HG02610 (cell line): ENCODE results near the gene SSX4B.
"Not testable (repeated sequence)": the region's sequence is repeated elsewhere in the genome, so short reads cannot be mapped to it uniquely, and the experiment has no call there.

Source experiments
- ATAC-seq: cut with Tn5 transposase; IDR thresholded peaks from one replicate; pipeline ENCODE4 v1.9.1; 2021; ENCODE audit warnings: mild to moderate bottlenecking, moderate library complexity; ENCODE audit not compliant: unreplicated experiment

Gene SSX4B

DNA sequence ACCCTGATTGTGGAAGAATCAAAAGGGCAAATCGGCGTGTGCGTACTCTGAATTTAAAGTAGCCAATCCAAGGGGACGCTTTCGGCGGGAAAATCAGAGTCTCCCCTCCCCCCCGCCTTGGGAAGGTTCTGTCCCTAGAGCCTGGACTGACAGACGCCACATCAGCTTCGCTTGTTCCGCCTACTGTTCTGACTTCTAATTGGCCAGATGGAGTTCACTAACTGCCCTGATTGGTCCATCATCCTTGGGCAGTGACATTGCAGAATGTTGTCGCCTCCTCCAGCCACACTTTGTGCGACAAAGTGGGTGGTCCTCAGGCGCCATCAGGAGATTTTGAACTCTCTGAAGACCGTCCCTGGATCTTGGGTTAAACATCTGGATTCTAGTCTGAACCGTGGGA is at the start of gene SSX4B:
Gene SSX4B, minus strand, starts transcription at position 101 of the 400 bp plus-strand sequence. CDS start 588 bp downstream, outside the sequence.
- not testable (repeated sequence) for ATAC-seq

GRCh38 chrX:48460606-48461005 is 48.8 kb upstream of the SSX4B start:
- no peak for ATAC-seq

DNA sequence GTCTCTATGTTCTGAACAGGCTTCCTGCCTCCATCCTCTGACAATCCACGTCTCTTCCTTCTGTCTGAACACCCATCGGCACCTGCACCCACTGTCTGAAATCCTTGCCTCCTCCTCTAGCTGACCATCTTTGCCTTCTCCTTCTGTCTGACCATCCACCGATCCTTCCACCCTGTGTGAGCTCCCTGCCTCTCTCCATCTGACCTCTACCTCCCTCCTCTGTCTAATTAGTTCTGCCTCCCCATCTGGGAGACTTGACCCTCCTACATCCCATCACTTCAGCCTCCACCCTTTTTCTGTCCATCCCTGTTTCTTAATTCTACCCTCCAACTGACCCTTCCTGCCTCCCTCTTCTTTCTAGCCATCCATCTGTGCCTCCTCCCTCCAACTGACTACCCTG is 48.3 kb upstream of the SSX4B start:
- ATAC-seq: no peak

DNA sequence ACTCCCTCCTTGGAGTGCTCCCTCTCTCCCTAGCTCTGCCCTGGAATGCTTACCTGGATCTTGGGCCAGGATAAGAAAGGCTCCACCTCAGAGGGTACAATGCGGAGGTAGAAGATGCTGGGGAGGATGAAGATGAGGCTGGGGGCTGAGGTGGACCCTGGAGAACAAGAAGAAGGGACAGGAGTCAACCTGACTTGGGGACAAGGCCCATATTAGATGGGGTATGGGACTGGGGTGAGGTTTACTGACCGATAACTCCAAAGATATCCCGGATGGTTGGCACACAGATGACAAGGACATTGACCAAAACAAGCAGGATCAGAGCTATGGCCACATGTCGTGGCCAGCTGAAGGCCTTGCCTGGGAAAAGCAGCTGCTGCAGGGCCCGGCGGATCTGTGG is 47.7 kb upstream of the SSX4B start:
- no peak for ATAC-seq

DNA sequence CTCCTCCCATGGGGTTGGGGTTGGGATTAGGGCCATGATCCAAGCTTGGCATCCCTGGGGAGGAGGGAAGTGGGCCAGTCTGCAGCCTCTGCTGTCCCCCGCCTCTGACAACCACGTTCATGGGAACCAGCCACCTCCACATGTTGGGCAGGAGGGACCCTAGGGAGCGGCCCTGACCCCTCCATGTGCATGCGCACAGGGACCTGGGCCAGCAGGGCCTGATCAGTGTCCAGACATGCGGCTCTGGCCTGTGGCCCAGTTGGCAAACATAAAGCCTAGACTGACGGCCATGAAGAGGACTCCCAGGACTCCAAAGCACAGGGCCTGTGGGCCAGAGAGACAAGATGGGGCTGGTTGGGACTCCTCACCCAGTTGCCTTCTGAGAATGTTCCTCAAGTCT is 47.0 kb upstream of the SSX4B start:
- ATAC-seq: no peak

DNA sequence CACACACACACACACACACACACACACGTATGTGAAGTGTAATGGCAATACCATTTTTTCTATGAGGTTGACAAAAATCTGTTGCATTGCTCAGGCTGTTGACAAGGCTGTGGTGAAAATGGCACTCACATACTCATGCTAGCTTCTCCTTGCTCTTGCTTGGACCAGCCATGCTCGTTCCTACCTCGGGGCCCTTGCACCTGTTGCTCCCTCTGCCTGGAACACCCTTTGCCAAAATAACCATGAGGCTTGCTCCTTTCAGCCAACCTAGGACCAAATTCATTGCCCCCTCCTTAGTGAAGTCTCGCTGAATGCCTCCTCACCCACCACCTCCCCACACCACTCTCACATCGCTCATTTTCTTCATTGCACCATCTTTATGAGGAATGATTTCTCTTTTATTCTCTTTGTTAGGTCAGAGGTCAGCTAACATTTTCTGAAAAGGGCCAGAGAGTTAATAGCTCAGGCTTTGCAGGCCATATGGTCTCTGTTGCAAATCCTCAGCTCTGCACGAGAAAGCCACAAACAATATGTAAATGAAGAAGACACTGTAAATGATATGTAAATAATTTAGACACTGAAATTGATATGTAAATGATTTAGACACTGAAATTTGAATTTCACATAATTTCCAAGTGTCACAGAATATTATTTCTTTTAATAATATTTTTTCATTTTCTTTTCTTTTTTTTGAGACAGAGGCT is 45.0 kb upstream of the SSX4B start:
- ATAC-seq: no peak

GRCh38 chrX:48451708-48452107 is 39.9 kb upstream of the SSX4B start:
- ATAC-seq: no peak

DNA sequence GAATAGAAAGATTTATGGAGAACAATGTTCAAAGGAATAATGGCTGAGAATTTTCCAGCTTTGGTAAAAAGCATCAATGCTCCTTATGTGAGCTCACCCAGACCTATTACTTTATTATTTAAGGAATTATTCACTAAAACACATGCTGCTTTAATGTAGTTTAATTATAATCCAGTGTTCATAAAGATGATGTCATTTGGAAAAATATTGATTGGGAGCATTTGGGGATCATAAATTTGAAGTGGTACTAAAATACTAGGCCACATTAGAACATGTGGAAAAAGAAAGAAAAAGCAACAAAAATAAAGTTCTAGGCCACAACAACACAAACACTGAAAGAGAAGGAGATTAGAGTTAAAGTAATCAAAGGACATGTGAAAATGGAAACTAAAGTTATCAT is 38.3 kb upstream of the SSX4B start:
- no peak for ATAC-seq

DNA sequence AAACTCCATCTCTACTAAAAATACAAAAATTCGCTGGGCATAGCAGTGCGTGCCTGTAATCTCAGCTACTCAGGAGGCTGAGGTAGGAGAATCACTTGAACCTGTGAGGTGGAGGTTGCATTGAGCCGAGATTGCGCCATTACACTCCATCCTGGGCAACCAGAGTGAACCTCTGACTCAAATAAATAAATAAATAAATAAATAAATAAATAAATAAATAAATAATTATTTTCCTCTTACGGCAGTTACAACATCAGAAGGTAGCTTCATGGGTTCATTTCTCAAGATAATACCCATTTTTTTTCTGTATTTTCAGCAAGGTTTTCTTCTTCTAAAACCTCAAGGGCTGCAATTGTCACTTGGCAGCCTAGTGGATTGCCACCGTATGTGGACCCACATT is 35.4 kb upstream of the SSX4B start:
- not testable (repeated sequence) for ATAC-seq

DNA sequence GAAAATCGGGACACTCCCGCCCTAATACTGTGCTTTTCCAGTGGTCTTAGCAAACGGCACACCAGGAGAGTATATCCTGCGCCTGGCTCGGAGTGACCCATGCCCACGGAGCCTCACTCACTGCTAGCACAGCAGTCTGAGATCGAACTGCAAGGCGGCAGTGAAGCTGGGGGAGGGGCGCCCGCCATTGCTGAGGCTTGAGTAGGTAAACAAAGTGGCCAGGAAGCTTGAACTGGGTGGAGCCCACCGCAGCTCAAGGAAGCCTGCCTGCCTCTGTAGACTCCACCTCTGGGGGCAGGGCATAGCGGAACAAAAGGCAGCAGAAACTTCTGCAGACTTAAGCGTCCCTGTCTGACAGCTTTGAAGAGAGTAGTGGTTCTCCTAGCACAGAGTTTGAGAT is 22.0 kb upstream of the SSX4B start:
- not testable (repeated sequence) for ATAC-seq

DNA sequence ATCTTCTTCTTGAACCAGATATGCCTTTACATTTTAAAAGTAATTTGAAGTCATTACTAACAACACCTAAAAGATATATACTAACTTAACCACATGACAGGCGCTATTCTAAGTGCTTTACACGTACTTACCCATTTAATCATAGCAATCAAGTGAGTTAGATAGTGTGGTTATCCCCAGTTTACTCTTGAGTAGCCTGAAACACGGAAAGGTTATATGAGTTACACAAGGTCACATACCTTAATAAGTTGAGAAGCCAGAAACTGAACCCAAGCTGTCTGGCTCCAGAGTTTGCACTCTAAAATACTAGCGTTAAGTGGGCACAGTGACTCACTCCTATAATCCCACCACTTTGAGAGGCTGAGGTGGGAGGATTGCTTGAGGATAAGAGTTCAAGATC is 18.4 kb upstream of the SSX4B start:
- not testable (repeated sequence) for ATAC-seq

GRCh38 chrX:48429606-48430005 is 17.8 kb upstream of the SSX4B start:
- not testable (repeated sequence) for ATAC-seq

DNA sequence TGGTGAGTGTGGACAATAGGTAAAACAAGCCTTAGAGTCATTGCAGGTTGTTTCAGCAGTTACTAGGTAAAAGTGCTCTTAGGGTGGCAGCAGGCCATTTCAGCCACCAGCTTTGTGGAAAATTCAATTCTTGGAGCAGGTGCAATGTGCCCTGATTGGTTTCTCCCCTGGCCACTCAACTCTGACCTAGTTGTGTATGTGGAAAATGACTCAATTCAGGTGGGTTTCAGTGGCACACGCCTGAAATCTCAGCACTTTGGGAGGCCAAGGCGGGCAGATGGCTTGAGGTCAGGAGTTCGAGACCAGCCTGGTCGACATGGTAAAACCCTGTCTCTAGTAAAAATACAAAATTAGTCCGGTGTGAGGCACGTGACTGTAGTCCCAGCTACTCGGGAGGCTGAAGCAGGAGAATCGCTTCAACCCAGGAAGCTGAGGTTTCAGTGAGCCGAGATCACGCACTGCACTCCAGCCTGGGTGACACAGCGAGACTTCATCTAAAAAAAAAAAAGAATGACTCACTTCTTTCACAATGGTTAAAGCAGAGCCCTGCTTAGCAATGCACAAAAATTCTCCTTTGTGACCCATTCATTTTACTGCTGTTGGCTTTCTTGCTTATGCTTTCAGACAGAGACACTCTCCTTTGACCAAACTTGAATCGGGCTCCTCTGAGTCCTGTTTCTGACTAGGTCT is 15.4 kb upstream of the SSX4B start:
- not testable (repeated sequence) for ATAC-seq

DNA sequence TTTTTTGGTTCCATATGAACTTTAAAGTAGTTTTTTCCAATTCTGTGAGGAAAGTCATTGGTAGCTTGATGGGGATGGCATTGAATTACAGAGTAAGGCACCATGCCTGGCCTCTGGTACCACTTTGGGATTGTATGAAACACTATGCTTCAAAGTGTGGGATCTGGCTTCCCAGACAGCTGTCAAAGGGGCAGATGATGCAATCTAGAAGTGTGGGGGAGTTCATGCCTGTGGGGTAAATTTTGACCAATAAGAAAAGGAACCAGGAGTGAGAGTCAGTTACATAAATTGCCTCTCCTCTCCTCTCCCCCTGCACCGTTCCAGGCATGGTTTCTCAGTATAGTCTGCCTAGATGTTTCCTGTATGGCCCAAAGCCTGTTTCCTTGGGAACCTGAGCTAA is 13.9 kb downstream of the SSX4B start:
- ATAC-seq: not testable (repeated sequence)

GRCh38 chrX:48396931-48397330 is 14.8 kb downstream of the SSX4B start:
- not testable (repeated sequence) for ATAC-seq

GRCh38 chrX:48383239-48383638 is 28.5 kb downstream of the SSX4B start, which contains the start of gene SSX4:
Gene SSX4 (plus strand): TSS chrX:48383539. CDS start chrX:48384054, 515 bp downstream.
- ATAC-seq: not testable (repeated sequence)

GRCh38 chrX:48370408-48370807 is 41.4 kb downstream of the SSX4B start:
- ATAC-seq: not testable (repeated sequence)

- ATAC-seq: not testable (repeated sequence)
These were observed 43.9 kb downstream of the SSX4B start for GRCh38 chrX:48367717-48368408.

- not testable (repeated sequence) for ATAC-seq
These were observed 52.5 kb downstream of the SSX4B start for GRCh38 chrX:48359281-48359680.

GRCh38 chrX:48357681-48358080 is 54.1 kb downstream of the SSX4B start:
- no peak for ATAC-seq

DNA sequence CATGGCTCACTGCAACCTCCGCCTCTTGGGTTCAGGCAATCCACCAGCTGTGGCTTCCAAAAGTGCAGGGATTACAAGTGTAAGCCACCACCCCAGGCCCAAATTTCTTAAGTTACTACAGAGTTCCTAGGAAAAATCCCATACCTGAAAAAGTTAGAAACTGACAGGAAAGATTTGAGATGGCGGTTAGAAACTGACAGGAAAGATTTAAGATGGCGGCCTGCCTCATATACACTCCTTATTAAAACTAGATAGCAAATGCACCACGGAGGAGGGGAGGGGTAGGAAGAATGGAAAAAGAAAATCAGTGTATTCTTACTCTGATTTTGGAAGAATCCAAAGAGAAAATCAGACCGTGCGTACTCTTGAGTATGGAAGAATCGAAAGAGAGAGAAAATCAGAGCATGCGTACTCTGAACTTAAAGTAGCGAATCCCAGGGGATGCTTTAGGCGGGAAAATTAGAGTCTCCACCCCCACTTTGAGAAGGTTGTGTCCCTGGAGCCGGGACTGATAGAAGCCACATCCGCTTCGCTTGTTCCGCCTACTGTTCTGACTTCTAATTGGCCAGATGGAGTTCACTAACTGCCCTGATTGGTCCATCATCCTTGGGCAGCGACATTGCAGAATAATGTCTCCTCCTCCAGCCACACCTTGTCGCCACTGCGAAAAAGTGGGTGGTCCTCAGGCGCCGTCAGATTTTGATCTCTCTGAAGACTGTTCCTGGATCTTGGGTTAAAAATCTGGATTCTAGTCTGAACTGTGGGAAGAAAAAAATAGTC is 55.3 kb downstream of the SSX4B start, which contains the start of gene SSX3:
Gene SSX3, minus strand, starts transcription at position 389 of the 780 bp plus-strand sequence. CDS start 1,454 bp downstream, outside the sequence.
- ATAC-seq: not testable (repeated sequence)
